CD4-positive, alpha-beta T cell (primary cell): ENCODE data around the gene GPR173. TPM values are rescaled to one million over a fixed set of nuclear protein-coding genes. Genes with fewer than 3 reads are reported as not detected.
A peak's percentile ranks its signal among the peaks of the same experiment; 100 is the strongest.

Source experiments
- ATAC-seq: fragments of 200-7000 bp; cut with Tn5 transposase; one replicate; pipeline ENCODE4 v1.10.0; 2022; ENCODE audit warnings: mild to moderate bottlenecking; ENCODE audit not compliant: poor library complexity
- CTCF ChIA-PET: fragments of 350-600 bp; sonication (Branson Sonifier 250); formaldehyde crosslinking; loops from one replicate; lab custom pipeline; 2021; ENCODE audit warnings: antibody characterized with exemption, inconsistent platforms; lab: Charles Lee
- POLR2A ChIA-PET: fragments of 350-600 bp; sonication (Branson Sonifier 250); formaldehyde crosslinking; loops from one replicate; lab custom pipeline; 2021; ENCODE audit warnings: antibody characterized with exemption, inconsistent platforms; lab: Charles Lee
- DNase-seq, 14 experiments: peaks; one replicate each; pipeline ENCODE4 v3.0.0-alpha.2; 2013 to 2020; ENCODE audit warnings: mixed read lengths in 2 of 14
- H3K27ac ChIP-seq, 2 donors: one replicate each; pipeline versions ENCODE4 v1.5.1 to v1.7.0; 2013; ENCODE audit warnings: low read length in 2 of 2, low read depth in 1 of 2, mild to moderate bottlenecking in 1 of 2
- H3K27me3 ChIP-seq, 2 experiments: 1 replicate in 1 of 2; 2 replicates in 1 of 2; pipeline versions ENCODE4 v1.6.1 to v1.7.0; 2013; ENCODE audit warnings: low read length in 2 of 2, control low read depth in 1 of 2, mild to moderate bottlenecking in 1 of 2, moderate library complexity in 1 of 2; ENCODE audit not compliant: insufficient read depth in 2 of 2, control insufficient read depth in 1 of 2
- H3K36me3 ChIP-seq: one replicate; pipeline ENCODE4 v1.6.1; 2013; ENCODE audit warnings: low read length, control low read depth; ENCODE audit not compliant: insufficient read depth
- H3K4me1 ChIP-seq: one replicate; pipeline ENCODE4 v1.6.1; 2013; ENCODE audit warnings: low read length, control low read depth; ENCODE audit not compliant: insufficient read depth
- H3K4me3 ChIP-seq: one replicate; pipeline ENCODE4 v1.5.1; 2013; ENCODE audit warnings: mild to moderate bottlenecking, low read length, moderate library complexity
- H3K9me3 ChIP-seq, 2 experiments: 1 replicate in 1 of 2; 2 replicates in 1 of 2; pipeline versions ENCODE4 v1.6.1 to v1.7.0; 2013; ENCODE audit warnings: low read length in 2 of 2, mild to moderate bottlenecking in 2 of 2, control low read depth in 1 of 2, moderate library complexity in 1 of 2; ENCODE audit not compliant: control insufficient read depth in 1 of 2, insufficient read depth in 1 of 2
- H3K27ac Mint-ChIP-seq: one replicate; pipeline ENCODE4 v1.8.0; 2020; ENCODE audit warnings: mixed read lengths
- H3K27me3 Mint-ChIP-seq: one replicate; pipeline ENCODE4 v1.8.0; 2021; ENCODE audit warnings: mixed read lengths
- H3K36me3 Mint-ChIP-seq: one replicate; pipeline ENCODE4 v1.8.0; 2021; ENCODE audit warnings: low read depth, mixed read lengths
- H3K4me1 Mint-ChIP-seq: one replicate; pipeline ENCODE4 v1.8.0; 2021; ENCODE audit warnings: low read depth, mixed read lengths
- H3K4me3 Mint-ChIP-seq: one replicate; pipeline ENCODE4 v1.8.0; 2020; ENCODE audit warnings: mild to moderate bottlenecking, mixed read lengths
- H3K9me3 Mint-ChIP-seq: one replicate; pipeline ENCODE4 v1.8.0; 2020; ENCODE audit warnings: mixed read lengths
- CTCF ChIP-seq: fragments of 200-600 bp; IDR thresholded peaks from one replicate; pipeline ENCODE4 v1.8.0; 2022; ENCODE audit warnings: antibody characterized with exemption, mild to moderate bottlenecking
- intact Hi-C, 2 experiments: fragments of 100-400 bp; cut with DNase I in 1 of 2; cut with micrococcal nuclease in 1 of 2; formaldehyde crosslinking; loops; one replicate each; pipeline versions ENCODE4 v1.15.1 to v1.9.0; 2023 to 2025; cut with DNase I, micrococcal nuclease
- polyA plus RNA-seq, 2 donors: library from polyadenylated mRNA; unstranded; fragments of 120-200 nt; gene quantifications; one replicate each; pipeline ENCODE4 v1.2.1, GENCODE V29; 2013
- total RNA-seq, 174 experiments: library from RNA in 2 of 174; stranded (reverse) in 2 of 174; gene quantifications; one replicate each; pipeline ENCODE4 v1.2.3 and lab custom pipeline; 2021 to 2026

The GPR173 gene
- not detected for total RNA-seq
- polyA plus RNA-seq (2013, experiment 1 of 2) = 0.03 TPM
- 0.19 TPM for polyA plus RNA-seq (2013, experiment 2 of 2)
- total RNA-seq (lab: John Stamatoyannopoulos, UW) = 0 to 0.29 (median 0) reads per million in 172 experiments

- Mint-ChIP-seq H3K4me1 (no peaks in the 10 kb centered on the region), H3K36me3 (no peaks in the 10 kb centered on the region), H3K27me3 (peaks cover 5% of the 10 kb centered on the region), H3K9me3 (no peaks in the 10 kb centered on the region), H3K27ac (no peak within 1 kb of the TSS), H3K4me3 (no peak within 1 kb of the TSS)
- no peaks in the 10 kb centered on the region for H3K4me1 ChIP-seq
- no peaks in the 10 kb centered on the region for H3K9me3 ChIP-seq
- ChIA-PET CTCF (no interaction called here), POLR2A (no interaction called here)
- TF ChIP-seq CTCF = no peak
- DNase-seq = no peak
- no peaks in the 10 kb centered on the region for H3K36me3 ChIP-seq
- no peak within 1 kb of the TSS for H3K4me3 ChIP-seq
- H3K27me3 ChIP-seq = peaks cover 0 to 2% of the 10 kb centered on the region in 2 experiments
- ATAC-seq = no peak
- H3K27ac ChIP-seq = no peak within 1 kb of the TSS
- intact Hi-C loops = no loop called here
These were observed at the start of gene GPR173 for GRCh38 chrX:53048169-53049126. GPR173 (plus strand) TSS chrX:53048789; CDS start chrX:53076622, 27,833 bp downstream.

- peak overlapping the region; percentile 10 for H3K4me3 ChIP-seq
- CTCF ChIA-PET = no interaction called here
- Mint-ChIP-seq H3K4me1 (peaks cover 14% of the 10 kb centered on the region), H3K36me3 (peaks cover 2% of the 10 kb centered on the region), H3K27ac (peak overlapping the region; percentile 51), H3K27me3 (peaks cover 7% of the 10 kb centered on the region), H3K4me3 (peak overlapping the region; percentile 82), H3K9me3 (no peaks in the 10 kb centered on the region)
- ATAC-seq = peak; percentile 56
- intact Hi-C loops = no loop called here
- no peak for TF ChIP-seq CTCF
- H3K27me3 ChIP-seq = no peaks in the 10 kb centered on the region
- H3K9me3 ChIP-seq = no peaks in the 10 kb centered on the region
- no peak overlapping the region for H3K27ac ChIP-seq
- peaks cover 13% of the 10 kb centered on the region for H3K4me1 ChIP-seq
- H3K36me3 ChIP-seq = no peaks in the 10 kb centered on the region
- POLR2A ChIA-PET = interaction anchor here (0.6 to 0.7 kb wide), 2 partner anchors 12 to 224 kb away, joined by 3 read pairs; partner anchors contain the start of gene KDM5C
- DNase-seq = peak in 1 of 14 experiments; percentile 32
These were observed 48.0 kb upstream of the GPR173 start for GRCh38 chrX:53000447-53001135.

GRCh38 chrX:53001958-53002357 lies 46.6 kb upstream of the GPR173 start:
- no peak overlapping the region for H3K4me3 ChIP-seq
- ATAC-seq = no peak
- intact Hi-C loops = no loop called here
- Mint-ChIP-seq H3K27ac (no peak overlapping the region), H3K4me1 (peaks cover 10% of the 10 kb centered on the region), H3K9me3 (no peaks in the 10 kb centered on the region), H3K27me3 (peaks cover 7% of the 10 kb centered on the region), H3K36me3 (no peaks in the 10 kb centered on the region), H3K4me3 (no peak overlapping the region)
- H3K27ac ChIP-seq = no peak overlapping the region
- ChIA-PET CTCF (no interaction called here), POLR2A (no interaction called here)
- no peaks in the 10 kb centered on the region for H3K27me3 ChIP-seq
- H3K36me3 ChIP-seq = no peaks in the 10 kb centered on the region
- no peak for DNase-seq
- peaks cover 7% of the 10 kb centered on the region for H3K4me1 ChIP-seq
- TF ChIP-seq CTCF = no peak
- no peaks in the 10 kb centered on the region for H3K9me3 ChIP-seq
